Glutamatergic neuron (in vitro differentiated cells): Measurements from ENCODE around the gene EVL. TPM values are rescaled to one million over a fixed set of nuclear protein-coding genes. Genes with fewer than 3 reads are reported as not detected.

Source experiments
- DNase-seq: peaks from one replicate; pipeline ENCODE4 v3.0.0; 2022
- H3K27ac Mint-ChIP-seq: one replicate; pipeline ENCODE4 v1.8.0; 2020; ENCODE audit warnings: mild to moderate bottlenecking, mixed read lengths, inconsistent platforms; ENCODE audit not compliant: unreplicated experiment
- H3K27me3 Mint-ChIP-seq: one replicate; pipeline ENCODE4 v1.8.0; 2020; ENCODE audit warnings: mild to moderate bottlenecking, moderate library complexity, mixed read lengths, inconsistent platforms; ENCODE audit not compliant: unreplicated experiment
- H3K36me3 Mint-ChIP-seq: one replicate; pipeline ENCODE4 v1.8.0; 2020; ENCODE audit warnings: mild to moderate bottlenecking, mixed read lengths, inconsistent platforms; ENCODE audit not compliant: unreplicated experiment
- H3K4me1 Mint-ChIP-seq: one replicate; pipeline ENCODE4 v1.8.0; 2020; ENCODE audit warnings: mild to moderate bottlenecking, low read depth, mixed read lengths, inconsistent platforms; ENCODE audit not compliant: unreplicated experiment
- H3K4me3 Mint-ChIP-seq: one replicate; pipeline ENCODE4 v1.8.0; 2020; ENCODE audit warnings: mild to moderate bottlenecking, mixed read lengths, inconsistent platforms; ENCODE audit not compliant: unreplicated experiment
- H3K9me3 Mint-ChIP-seq: one replicate; pipeline ENCODE4 v1.8.0; 2020; ENCODE audit warnings: mild to moderate bottlenecking, moderate library complexity, mixed read lengths, inconsistent platforms; ENCODE audit not compliant: unreplicated experiment
- total RNA-seq: library from RNA; stranded (reverse); fragmentation: NEBNext Ultra II Directional; extraction: Animal tissue kit (Norgen Biotek cat#: 25700); gene quantifications from one replicate; pipeline ENCODE4 v1.2.1, GENCODE V29; 2021; ENCODE audit not compliant: unreplicated experiment
- TF ChIP-seq, protein P1 (sequence below): fragments of 200-600 bp; sonication (generic); IDR thresholded peaks from one replicate; pipeline ENCODE4 v1.5.0; 2021; ENCODE audit not compliant: partially characterized antibody, unreplicated experiment

Gene EVL
- total RNA-seq, 1 donor from 2014 or later: 381 TPM

DNA sequence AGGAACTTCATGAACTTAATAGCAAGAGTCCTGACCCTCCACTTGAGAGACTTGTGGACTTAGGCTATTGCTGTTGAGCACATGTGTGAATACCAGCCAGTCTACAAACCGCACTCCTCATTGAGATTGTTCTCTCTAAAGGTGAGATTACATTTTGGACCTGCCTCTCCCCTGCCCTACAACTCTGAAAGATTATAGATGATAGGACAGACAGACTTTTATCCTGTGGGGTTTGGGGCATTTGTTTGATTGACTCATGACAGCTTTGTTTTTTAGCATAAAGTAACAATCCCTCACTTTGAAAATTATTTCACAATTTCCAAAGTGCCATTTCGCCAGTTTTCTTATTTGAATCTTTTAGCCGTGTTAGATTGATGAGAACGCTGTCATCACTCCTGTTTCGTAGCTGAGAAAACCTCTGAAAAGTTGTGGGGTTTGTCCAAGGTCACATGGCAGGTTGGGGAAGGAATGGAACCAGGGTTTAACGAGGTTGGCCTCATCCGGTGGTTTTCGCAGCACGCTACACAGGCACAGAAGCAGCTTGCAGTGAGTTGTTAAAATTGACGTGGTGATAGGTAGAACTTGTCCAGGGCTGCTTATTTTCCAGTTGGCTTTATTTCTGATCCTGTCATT lies 836 bp downstream of the EVL start:
- no peak for DNase-seq
- TF ChIP-seq, protein P1, sequence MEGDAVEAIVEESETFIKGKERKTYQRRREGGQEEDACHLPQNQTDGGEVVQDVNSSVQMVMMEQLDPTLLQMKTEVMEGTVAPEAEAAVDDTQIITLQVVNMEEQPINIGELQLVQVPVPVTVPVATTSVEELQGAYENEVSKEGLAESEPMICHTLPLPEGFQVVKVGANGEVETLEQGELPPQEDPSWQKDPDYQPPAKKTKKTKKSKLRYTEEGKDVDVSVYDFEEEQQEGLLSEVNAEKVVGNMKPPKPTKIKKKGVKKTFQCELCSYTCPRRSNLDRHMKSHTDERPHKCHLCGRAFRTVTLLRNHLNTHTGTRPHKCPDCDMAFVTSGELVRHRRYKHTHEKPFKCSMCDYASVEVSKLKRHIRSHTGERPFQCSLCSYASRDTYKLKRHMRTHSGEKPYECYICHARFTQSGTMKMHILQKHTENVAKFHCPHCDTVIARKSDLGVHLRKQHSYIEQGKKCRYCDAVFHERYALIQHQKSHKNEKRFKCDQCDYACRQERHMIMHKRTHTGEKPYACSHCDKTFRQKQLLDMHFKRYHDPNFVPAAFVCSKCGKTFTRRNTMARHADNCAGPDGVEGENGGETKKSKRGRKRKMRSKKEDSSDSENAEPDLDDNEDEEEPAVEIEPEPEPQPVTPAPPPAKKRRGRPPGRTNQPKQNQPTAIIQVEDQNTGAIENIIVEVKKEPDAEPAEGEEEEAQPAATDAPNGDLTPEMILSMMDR: no peak
- H3K27me3 Mint-ChIP-seq: no peaks in the 10 kb centered on the region
- H3K36me3 Mint-ChIP-seq: no peaks in the 10 kb centered on the region
- peaks cover 1% of the 10 kb centered on the region for H3K9me3 Mint-ChIP-seq
- no peak overlapping the region for H3K27ac Mint-ChIP-seq
- peaks cover 23% of the 10 kb centered on the region for H3K4me1 Mint-ChIP-seq
- no peak overlapping the region for H3K4me3 Mint-ChIP-seq

GRCh38 chr14:100066962-100067361 lies 1.7 kb downstream of the EVL start:
- peaks cover 23% of the 10 kb centered on the region for H3K4me1 Mint-ChIP-seq
- H3K27ac Mint-ChIP-seq: no peak overlapping the region
- H3K4me3 Mint-ChIP-seq: no peak overlapping the region
- TF ChIP-seq, protein P1: no peak
- DNase-seq: no peak
- no peaks in the 10 kb centered on the region for H3K27me3 Mint-ChIP-seq
- peaks cover 1% of the 10 kb centered on the region for H3K9me3 Mint-ChIP-seq
- no peaks in the 10 kb centered on the region for H3K36me3 Mint-ChIP-seq

DNA sequence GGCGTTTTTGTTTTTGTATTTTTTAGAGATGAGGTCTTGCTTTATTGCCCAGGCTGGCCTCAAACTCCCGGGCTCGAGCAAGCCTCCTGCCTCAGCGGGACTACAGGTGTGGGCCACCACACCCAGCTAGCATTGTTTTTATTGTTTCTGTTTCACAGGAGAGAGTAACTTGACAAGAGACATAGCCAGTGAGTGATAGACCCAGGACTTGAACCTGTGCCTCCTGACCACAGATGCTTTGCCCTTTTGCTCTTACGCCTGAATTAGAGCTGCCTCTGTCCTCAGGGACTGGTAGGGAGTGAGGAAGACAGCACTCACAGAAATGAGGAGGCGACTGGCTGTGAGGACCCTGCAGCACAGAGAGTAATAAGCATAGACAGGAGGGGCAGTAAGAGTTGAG lies 2.3 kb downstream of the EVL start:
- no peaks in the 10 kb centered on the region for H3K36me3 Mint-ChIP-seq
- DNase-seq: no peak
- H3K9me3 Mint-ChIP-seq: peaks cover 1% of the 10 kb centered on the region
- H3K27me3 Mint-ChIP-seq: no peaks in the 10 kb centered on the region
- H3K27ac Mint-ChIP-seq: no peak overlapping the region
- TF ChIP-seq, protein P1: no peak
- peaks cover 23% of the 10 kb centered on the region for H3K4me1 Mint-ChIP-seq
- H3K4me3 Mint-ChIP-seq: no peak overlapping the region

DNA sequence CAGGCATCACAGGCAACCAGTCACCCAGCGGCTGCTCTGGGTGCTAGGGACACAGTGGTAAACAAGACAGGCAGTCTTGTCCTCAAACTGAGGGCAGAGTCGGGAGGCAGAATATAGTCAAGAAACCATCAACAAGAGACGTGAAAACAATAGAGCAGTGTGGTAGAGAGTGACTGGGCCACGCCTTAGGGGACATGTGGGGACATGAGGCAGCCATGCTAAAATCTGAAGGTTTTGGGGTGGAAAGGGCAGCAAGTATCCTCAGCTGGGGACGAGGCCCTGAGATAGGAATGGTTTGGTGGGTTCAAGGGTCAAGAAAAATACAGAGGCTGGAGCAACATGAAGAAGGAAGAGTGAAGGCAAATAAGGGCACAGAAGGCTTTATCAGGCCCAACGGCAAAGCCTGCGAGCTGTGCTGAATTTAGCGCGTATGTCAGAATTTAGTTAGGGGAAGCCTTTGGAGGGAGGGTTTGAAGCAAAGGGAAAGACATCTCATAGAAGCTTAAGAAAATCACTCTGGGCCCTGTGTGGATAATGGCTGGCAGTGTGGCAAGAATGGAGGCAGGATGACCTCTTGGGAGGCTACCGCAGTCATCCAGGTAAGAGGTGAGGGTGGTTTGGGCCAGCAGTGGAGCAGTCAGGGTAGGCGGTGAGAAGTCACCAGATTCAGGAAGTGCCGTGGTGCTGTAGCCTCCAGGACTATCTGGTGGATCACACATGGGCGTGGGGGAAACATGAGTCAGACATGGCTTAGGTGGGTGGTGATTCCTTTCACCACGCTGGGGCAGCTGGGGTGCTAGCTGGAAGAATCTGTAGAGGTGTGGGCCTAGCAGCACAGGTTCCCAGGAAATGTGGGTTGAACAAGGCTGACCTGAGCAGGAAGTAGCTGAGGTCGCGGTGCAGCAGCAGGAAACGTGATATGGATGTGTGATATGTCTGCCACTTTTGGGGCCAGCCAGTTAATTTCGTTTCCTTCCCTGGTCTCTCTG lies 3.0 kb downstream of the EVL start:
- no peak for DNase-seq
- Mint-ChIP-seq H3K4me1 (peaks cover 27% of the 10 kb centered on the region), H3K4me3 (no peak overlapping the region), H3K36me3 (no peaks in the 10 kb centered on the region), H3K9me3 (peaks cover 1% of the 10 kb centered on the region), H3K27ac (peak overlapping the region; percentile 41), H3K27me3 (no peaks in the 10 kb centered on the region)
- TF ChIP-seq, protein P1: no peak
